OCI-LY1 (cell line): ENCODE results near the gene TBX4.

Experiments
- CTCF ChIP-seq: fragments of 200-600 bp; sonication (generic), shearing (Covaris generic); IDR thresholded peaks from 2 replicates; pipeline ENCODE4 v1.5.1; 2017; ENCODE audit warnings: mild to moderate bottlenecking, antibody characterized with exemption, low read length, moderate library complexity, mixed read lengths
- EZH2 ChIP-seq: fragments of 200-600 bp; sonication (generic), shearing (Covaris generic); IDR thresholded peaks from 2 replicates; pipeline ENCODE4 v1.8.0; 2017; ENCODE audit warnings: borderline replicate concordance, mixed run types, mild to moderate bottlenecking, antibody characterized with exemption, low read length, moderate library complexity, mixed read lengths

- TF ChIP-seq CTCF (no peak), EZH2 (no peak)
Measured at GRCh38 chr17:61447358-61447757, 4.9 kb upstream of the TBX4 start.
